GM12891 (cell line): Measurements from ENCODE around the gene SP4.

Experiments used
- POLR2A ChIP-seq: IDR thresholded peaks from 2 replicates; pipeline ENCODE4 v1.6.1; 2011; ENCODE audit warnings: low read depth, low read length, control low read depth
- POLR2AphosphoS5 ChIP-seq: IDR thresholded peaks from 2 replicates; pipeline ENCODE4 v1.6.1; 2011; ENCODE audit warnings: low read depth, low read length, control low read depth
- SPI1 ChIP-seq: IDR thresholded peaks from 2 replicates; pipeline ENCODE4 v1.6.1; 2011; ENCODE audit warnings: low read depth, low read length, control low read depth
- TAF1 ChIP-seq: IDR thresholded peaks from 2 replicates; pipeline ENCODE4 v1.6.1; 2011; ENCODE audit warnings: low read depth, low read length, control low read depth

DNA sequence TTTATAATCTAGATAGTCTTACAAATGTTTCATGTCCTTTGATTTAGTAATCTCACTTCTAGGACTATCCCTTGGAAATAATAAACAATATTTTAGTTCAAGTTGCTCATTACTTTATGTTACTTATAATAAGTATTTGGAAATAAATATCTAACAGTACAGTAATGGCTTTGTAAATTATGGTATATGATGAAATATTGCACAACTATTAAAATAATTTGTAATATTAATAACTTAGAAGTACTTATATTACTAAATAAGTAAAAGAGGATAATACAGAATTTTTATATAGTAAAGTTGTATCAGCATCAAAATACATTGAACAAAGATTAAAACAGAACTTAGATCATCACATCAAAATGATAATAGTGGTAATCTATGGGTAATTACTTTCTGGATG is 41.1 kb downstream of the SP4 start:
- no peak for TF ChIP-seq TAF1
- TF ChIP-seq POLR2AphosphoS5, result no peak
- no peak for TF ChIP-seq POLR2A
- no peak for TF ChIP-seq SPI1
